Erythroblast (primary cell): ENCODE data around the gene PMCH.
"Not testable (repeated sequence)": the region's sequence is repeated elsewhere in the genome, so short reads cannot be mapped to it uniquely, and the experiment has no call there.

ENCODE experiments used
- DNase-seq, 2 experiments: peaks; one replicate each; lab custom pipeline; 2025; lab: John Stamatoyannopoulos, UW
- GATA1 ChIP-seq: IDR thresholded peaks from 2 replicates; pipeline ENCODE4 v1.6.1; 2011; ENCODE audit warnings: low read depth, mild to moderate bottlenecking, control low read depth, low read length, moderate library complexity
- POLR2A ChIP-seq: IDR thresholded peaks from 2 replicates; pipeline ENCODE4 v1.6.1; 2011; ENCODE audit warnings: mild to moderate bottlenecking, low read length

The PMCH gene

DNA sequence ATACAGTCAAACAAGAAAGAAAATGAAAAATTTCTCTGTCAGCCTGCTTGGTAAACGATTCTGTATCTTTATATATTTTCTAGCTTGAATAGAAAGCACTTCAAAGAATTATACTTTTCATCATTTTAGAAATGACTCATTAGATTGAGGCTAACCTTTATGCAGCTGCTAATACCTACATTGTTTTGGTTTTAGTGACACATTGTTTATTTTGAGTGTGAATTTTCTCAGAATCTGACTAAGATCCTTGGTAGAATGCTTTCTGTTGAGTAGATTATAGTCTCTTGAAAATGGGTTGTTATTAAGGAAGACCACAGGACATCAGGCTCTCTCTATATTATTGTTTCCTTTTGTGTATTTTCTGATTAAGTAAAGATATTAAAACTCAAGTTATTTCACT, at the start of gene PMCH:
TSS of gene PMCH (minus strand) at position 45 of the 400 bp plus-strand sequence. CDS start 63 bp downstream, outside the sequence.
- no peak for TF ChIP-seq GATA1
- TF ChIP-seq POLR2A: no peak
- no peak for DNase-seq

DNA sequence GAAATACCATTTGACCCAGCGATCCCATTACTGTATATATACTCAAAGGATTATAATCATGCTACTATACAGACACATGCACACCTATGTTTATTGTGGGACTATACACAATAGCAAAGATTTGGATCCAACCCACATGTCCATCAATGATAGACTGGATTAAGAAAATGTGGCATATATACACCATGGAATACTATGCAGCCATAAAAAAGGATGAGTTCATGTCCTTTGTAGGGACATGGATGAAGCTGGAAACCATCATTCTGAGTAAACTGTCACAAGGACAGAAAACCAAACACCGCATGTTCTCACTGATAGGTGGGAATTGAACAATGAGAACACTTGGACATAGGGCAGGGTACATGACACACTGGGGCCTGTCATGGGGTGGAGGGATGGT, 43.2 kb upstream of the PMCH start:
- not testable (repeated sequence) for DNase-seq

GRCh38 chr12:102234599-102234998, 37.0 kb upstream of the PMCH start:
- TF ChIP-seq GATA1: no peak
- TF ChIP-seq POLR2A: no peak

DNA sequence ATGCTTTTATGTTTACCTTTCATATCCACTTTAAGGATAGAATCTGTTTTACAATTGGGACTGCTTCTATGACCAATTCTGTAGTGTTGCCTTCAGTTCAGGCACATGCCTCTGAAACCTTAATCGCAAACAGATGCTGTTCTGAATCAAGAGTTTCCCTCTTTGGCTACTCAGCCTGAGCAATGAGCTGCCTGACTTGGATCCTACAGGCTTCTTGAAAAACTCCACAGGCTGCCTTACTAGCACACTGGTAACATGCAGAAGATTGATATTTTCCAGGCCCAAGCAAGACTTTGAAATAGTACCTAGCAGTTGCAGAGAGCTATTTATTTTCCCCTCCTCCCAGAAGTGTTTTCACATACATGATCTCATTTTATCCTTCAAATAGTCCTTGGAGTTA, 34.8 kb upstream of the PMCH start:
- no peak for DNase-seq
- TF ChIP-seq POLR2A: no peak
- TF ChIP-seq GATA1: no peak

More at GRCh38 chr12:102234599-102234998, 37.0 kb upstream of the PMCH start:
- no peak for DNase-seq

DNA sequence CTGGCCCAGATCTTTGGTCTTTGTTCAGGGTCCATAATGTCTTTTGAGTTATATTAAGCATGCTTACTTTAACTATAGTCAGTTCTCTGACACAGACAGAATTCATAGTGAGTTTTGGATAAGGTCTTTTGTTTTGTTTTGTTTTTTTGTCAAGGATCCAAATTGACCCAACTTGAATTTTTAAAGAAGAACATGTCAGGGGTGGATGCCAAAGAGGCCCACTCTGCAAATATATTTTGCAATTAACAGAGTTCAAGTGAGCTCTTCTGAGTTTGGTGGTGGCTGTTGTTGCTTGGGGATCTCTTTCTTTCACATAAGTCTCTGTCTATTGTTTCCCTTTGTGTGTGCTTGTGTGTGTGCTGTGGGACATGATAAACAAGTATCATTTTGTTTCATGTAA, 34.4 kb upstream of the PMCH start:
- no peak for DNase-seq
- TF ChIP-seq GATA1 (no peak), POLR2A (no peak)

DNA sequence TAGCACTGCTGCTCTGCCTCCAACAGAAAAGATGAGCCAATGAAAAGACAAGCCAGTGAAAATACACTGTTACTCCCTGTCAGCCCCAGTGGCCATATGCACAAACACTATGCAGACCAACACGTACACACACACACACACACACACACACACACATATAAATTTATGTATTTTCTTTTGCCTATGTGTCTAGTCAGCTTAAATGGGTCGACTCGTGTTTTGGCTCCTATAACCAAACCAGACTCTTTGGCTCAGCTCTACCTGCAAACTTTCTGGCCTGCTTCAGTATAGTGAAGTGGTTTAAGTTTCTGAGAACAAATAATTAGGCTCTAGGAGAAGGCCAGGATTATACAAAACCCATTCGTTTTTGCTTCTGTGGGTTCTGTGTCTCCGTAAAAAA, 30.3 kb upstream of the PMCH start:
- DNase-seq: no peak
- TF ChIP-seq POLR2A (no peak), GATA1 (no peak)

DNA sequence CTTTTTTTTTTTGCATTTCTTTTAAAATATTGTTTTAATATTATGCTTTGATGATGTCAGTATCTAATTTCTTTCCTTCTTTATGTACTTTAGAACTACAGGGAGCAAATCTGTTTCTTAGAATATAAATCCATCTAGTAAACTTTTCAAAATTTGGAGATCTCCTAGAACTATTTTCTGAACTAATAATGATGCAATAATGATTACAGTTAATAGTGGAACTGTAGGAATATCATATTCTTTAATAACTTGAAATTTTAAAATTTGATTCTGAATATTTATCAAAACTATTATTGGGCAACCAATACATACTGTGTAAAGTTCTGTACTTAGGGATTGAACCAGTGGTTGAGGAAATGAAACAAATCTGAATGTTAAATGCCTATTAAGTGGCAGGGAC, 23.1 kb upstream of the PMCH start:
- TF ChIP-seq GATA1: no peak
- no peak for TF ChIP-seq POLR2A
- DNase-seq: no peak

GRCh38 chr12:102215992-102216691, 18.5 kb upstream of the PMCH start:
- peak; percentile 59 to 86 for DNase-seq
- TF ChIP-seq POLR2A: no peak

DNA sequence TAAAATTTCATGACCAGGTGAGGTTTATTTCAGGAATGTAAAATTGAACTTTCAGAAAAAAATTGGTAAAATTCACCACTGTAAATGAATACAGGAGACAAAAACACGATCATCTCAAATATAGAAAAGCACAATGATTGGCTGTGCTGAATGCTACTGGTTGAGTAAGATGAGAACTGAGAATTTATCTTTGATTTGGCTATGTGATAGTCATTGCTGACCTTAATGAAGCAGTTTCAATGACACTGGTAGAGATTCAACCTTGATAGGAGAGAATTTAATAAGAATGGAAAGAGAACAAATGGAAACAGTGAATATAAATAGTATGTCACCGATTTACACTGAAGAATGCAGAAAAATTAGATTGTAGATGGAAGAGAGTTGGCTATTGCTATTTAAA, 6.4 kb upstream of the PMCH start:
- no peak for DNase-seq
- TF ChIP-seq GATA1 (no peak), POLR2A (no peak)

DNA sequence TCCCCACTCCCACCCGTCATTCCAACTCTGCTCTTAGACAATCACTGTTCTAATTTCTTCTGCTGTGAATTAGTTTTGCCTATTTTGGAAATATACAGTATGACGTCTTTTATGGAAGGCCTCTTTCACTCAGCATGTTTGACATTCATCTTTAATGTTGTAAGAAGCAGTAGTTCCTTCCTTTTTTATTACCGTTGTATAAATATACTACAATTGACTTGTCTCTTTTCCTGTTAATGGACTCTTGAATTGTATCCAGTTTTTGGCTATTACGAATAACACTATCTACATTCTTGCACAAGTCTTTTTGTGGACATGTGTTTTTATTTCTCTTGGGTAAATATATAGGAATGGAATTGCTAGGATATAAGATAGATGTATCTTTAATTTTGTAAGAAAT, 4.9 kb upstream of the PMCH start:
- no peak for DNase-seq
- no peak for TF ChIP-seq POLR2A

GRCh38 chr12:102201436-102202061, 3.9 kb upstream of the PMCH start:
- no peak for TF ChIP-seq GATA1
- TF ChIP-seq POLR2A: no peak
- no peak for DNase-seq

DNA sequence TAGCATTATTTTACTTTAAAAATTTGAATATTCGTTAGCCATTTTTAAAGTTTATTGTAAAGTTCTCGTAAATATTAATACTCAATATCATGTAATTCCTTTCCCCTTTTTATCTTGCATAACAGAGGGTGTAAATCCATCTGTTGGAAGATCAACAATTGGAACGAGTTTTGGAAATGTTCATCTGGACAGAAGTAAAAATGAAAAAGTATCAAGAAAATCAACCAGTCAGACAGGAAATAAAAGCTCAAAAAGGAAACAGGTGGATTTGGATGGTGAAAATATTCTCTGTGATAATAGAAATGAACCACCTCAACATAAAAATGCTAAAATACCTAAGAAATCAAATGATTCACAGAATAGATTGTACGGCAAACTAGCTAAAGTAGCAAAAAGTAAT, 1.8 kb downstream of the PMCH start:
- no peak for DNase-seq
- TF ChIP-seq POLR2A: no peak
- no peak for TF ChIP-seq GATA1

- DNase-seq: no peak
- TF ChIP-seq POLR2A (no peak), GATA1 (no peak)
Observed at GRCh38 chr12:102182635-102183034, 15.0 kb downstream of the PMCH start.

GRCh38 chr12:102174761-102175160, 22.9 kb downstream of the PMCH start:
- TF ChIP-seq POLR2A (no peak), GATA1 (no peak)
- DNase-seq: no peak

- TF ChIP-seq POLR2A: no peak
- no peak for TF ChIP-seq GATA1
- DNase-seq: peak in 1 of 2 experiments; percentile 7
Observed at GRCh38 chr12:102174117-102174516, 23.5 kb downstream of the PMCH start.

GRCh38 chr12:102172436-102172835, 25.2 kb downstream of the PMCH start:
- TF ChIP-seq GATA1 (no peak), POLR2A (no peak)
- DNase-seq: no peak
